NCI-H2196 (cell line): ENCODE data around the gene CHDH.

Experiments
- DNase-seq: peaks from one replicate; lab custom pipeline; 2025; ENCODE audit not compliant: unreplicated experiment; lab: John Stamatoyannopoulos, UW

CHDH gene

DNA sequence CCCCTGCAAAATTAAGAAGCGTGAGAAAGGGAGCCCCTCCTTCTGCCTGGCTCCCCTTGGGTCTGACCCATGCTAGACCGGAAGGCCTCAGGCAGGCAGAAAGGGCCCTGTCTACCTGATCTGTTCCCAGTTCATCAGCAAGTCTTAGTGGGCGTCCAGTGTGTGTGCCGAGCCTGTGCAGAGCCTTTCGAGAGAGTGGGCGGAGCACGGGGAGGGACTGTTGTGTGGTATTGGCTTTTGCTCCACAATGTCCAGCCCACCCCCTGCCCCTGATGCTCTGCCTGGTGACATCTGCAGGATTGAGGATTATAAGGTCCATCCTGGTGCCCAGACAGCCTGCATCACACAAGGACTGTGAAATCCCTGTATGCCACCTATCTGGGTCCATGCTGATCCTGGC, 82.9 kb downstream of the CHDH start:
- DNase-seq = no peak
